Measurements from ENCODE around the gene SLC31A1. TPM values are rescaled to one million over a fixed set of nuclear protein-coding genes. Genes with fewer than 3 reads are reported as not detected.

The SLC31A1 gene
- total and polyA plus RNA-seq, 2 experiments from 2014 or later: 15.0 to 32.1 TPM

DNA sequence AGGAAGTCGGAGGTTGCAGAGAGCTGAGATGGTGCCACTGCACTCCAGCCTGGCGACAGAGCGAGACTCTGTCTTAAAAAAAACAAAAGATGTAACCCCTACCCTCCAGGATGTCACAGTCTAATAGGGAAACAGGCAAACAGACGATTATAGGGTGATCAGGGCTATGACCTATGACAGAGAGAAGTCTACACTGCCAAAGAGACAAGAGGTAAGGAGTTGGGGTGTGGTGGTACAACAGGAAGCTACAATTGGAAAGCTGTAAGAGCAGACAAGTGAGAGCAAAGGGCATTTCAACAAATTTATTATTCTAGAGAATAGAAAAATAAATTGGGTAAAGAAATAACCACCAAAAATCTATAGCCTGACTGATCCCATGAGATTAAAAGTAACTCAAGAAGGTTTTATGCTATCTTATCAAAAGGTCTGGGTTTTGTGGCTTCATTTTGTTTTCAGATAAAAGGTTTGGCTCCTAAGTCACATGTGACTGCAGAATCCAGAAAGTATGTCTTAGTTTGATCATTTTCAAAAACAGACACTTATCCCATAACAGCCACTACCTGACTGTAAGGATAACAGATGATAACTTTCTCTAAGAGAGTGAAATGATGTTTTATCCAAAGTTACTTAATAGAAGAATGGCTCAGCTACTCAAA is 46.7 kb downstream of the SLC31A1 start:
- Mint-ChIP-seq H3K4me1 (no peaks in the 10 kb centered on the region), H3K9me3 (no peaks in the 10 kb centered on the region), H3K36me3 (ENCODE audit: low read depth) (peaks cover 29% of the 10 kb centered on the region), H3K4me3 (no peak overlapping the region), H3K27me3 (ENCODE audit: insufficient read depth, low read depth, poor library complexity) (no peaks in the 10 kb centered on the region), H3K27ac (no peak overlapping the region)
- Histone ChIP-seq H3K36me3 (ENCODE audit: insufficient read depth) (peaks cover 28% of the 10 kb centered on the region), H3K4me3 (no peak overlapping the region), H3K79me2 (replicated peaks; ENCODE audit: insufficient read depth) (no peaks in the 10 kb centered on the region), H3K9me2 (ENCODE audit: insufficient read depth) (no peaks in the 10 kb centered on the region), H3F3A (replicated peaks; ENCODE audit: low read depth) (no peaks in the 10 kb centered on the region), H3K27ac (ENCODE audit: low read depth) (no peak overlapping the region), H2AFZ (no peak overlapping the region), H3K4me1 (ENCODE audit: insufficient read depth) (no peaks in the 10 kb centered on the region), H4K20me1 (replicated peaks; ENCODE audit: insufficient read depth) (no peaks in the 10 kb centered on the region; the same call in 1 of the 2 replicates), H3K27me3 (ENCODE audit: insufficient read depth) (no peaks in the 10 kb centered on the region), H3K4me2 (no peak overlapping the region)
- DNase-seq (ENCODE audit: low spot score): no peak
- ATAC-seq: no peak
- TF ChIP-seq POLR2AphosphoS5 (IDR thresholded peaks at IDR 0.05; ENCODE audit: low read depth): no peak
- no peak for TF ChIP-seq ZNF331 (CRISPR knock-in tag; IDR thresholded peaks at IDR 0.05; ENCODE audit: low read depth)
- TF ChIP-seq, protein P1, sequence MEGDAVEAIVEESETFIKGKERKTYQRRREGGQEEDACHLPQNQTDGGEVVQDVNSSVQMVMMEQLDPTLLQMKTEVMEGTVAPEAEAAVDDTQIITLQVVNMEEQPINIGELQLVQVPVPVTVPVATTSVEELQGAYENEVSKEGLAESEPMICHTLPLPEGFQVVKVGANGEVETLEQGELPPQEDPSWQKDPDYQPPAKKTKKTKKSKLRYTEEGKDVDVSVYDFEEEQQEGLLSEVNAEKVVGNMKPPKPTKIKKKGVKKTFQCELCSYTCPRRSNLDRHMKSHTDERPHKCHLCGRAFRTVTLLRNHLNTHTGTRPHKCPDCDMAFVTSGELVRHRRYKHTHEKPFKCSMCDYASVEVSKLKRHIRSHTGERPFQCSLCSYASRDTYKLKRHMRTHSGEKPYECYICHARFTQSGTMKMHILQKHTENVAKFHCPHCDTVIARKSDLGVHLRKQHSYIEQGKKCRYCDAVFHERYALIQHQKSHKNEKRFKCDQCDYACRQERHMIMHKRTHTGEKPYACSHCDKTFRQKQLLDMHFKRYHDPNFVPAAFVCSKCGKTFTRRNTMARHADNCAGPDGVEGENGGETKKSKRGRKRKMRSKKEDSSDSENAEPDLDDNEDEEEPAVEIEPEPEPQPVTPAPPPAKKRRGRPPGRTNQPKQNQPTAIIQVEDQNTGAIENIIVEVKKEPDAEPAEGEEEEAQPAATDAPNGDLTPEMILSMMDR (conservative IDR thresholded peaks at IDR 0.05; ENCODE audit: low read depth in 2 of 2): no peak
- TF ChIP-seq ETS1 (IDR thresholded peaks at IDR 0.05): no peak
- TF ChIP-seq JUNB (IDR thresholded peaks at IDR 0.05; ENCODE audit: unreplicated experiment): no peak
- TF ChIP-seq EZH2 (IDR thresholded peaks at IDR 0.05; ENCODE audit: low read depth, unreplicated experiment): no peak
- no peak for TF ChIP-seq ZNF462 (CRISPR knock-in tag; IDR thresholded peaks at IDR 0.05)
- TF ChIP-seq CREB1 (CRISPR knock-in tag; IDR thresholded peaks at IDR 0.05; ENCODE audit: low read depth): no peak
- no peak for TF ChIP-seq REST (IDR thresholded peaks at IDR 0.05; ENCODE audit: unreplicated experiment)
- TF ChIP-seq NANOG (IDR thresholded peaks at IDR 0.05; ENCODE audit: borderline replicate concordance): no peak
- TF ChIP-seq STAT1 (IDR thresholded peaks at IDR 0.05; ENCODE audit: unreplicated experiment): no peak
- TF ChIP-seq ZNF114 (CRISPR knock-in tag; IDR thresholded peaks at IDR 0.05): no peak
- TF ChIP-seq EZH2phosphoT487 (IDR thresholded peaks at IDR 0.05; ENCODE audit: unreplicated experiment): no peak

Measured in GM23338 (cell line).